Measurements from ENCODE around the gene ARHGEF28. TPM values are rescaled to one million over a fixed set of nuclear protein-coding genes. Genes with fewer than 3 reads are reported as not detected.

The ARHGEF28 gene
- total and polyA plus RNA-seq, 2 of the 13 experiments (the other 11 are each of a cell fraction or from before 2014, with no cell fraction given) = 17.4 to 34.1 TPM

- WGBS (ENCODE audit: low lambda C conversion rate) = 14% methylated on average over 6 of the region's 6 CpGs
- intact Hi-C loops (cut with micrococcal nuclease; ENCODE audit: unreplicated experiment) = loop anchor here (1.0 to 5.0 kb wide), 3 partner anchors 29 to 67 kb away; no protein-coding TSS in a partner anchor
Observed at GRCh38 chr5:73624888-73625287, 1.1 kb upstream of the ARHGEF28 start.

DNA sequence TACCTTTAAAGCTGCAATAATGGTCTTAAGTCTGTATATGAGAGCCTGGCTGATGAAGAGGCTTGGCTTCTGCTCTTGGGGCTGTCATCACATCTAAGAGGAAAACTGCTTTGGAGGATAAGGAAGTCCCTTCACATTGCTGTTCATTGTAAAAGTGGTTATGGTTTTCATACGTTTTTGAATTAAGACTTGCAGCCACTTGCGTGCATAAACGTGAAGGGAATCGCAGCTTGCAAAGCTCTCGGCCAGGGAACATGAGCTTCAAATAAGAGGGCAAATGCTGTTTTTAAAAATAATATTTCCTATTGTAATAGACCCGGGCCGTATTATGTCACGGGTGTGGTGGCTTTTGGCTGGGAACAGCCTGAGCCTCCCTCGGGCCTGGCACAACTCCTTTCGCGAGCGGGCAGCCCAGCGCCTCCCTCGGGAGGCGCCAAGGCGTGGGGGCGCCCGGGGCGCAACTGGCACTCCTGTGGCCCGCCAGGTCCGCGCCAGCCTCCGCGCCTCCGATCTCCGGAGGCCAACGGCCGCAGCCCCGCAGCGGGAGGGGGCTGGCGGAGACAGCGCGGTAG lies 538 bp upstream of the ARHGEF28 start:
- H2AFZ ChIP-seq (ENCODE audit: low read length) = no peak overlapping the region
- peaks cover 4% of the 10 kb centered on the region for H4K20me1 ChIP-seq (ENCODE audit: insufficient read depth, low read length)
- peak overlapping the region; percentile 76 for H3K27ac ChIP-seq (ENCODE audit: extremely low read length, insufficient read depth, low read length)
- peak overlapping the region; percentile 99 for H3K4me2 ChIP-seq (ENCODE audit: low read depth, low read length)
- intact Hi-C loops (cut with micrococcal nuclease; ENCODE audit: unreplicated experiment) = loop anchor here (5.0 kb wide), 2 partner anchors 37 to 67 kb away; no protein-coding TSS in a partner anchor
- H3K4me1 ChIP-seq (ENCODE audit: insufficient read depth, low read length) = peaks cover 70% of the 10 kb centered on the region
- no peaks in the 10 kb centered on the region; a peak in 1 of 5 replicates for H3K27me3 ChIP-seq (ENCODE audit: control insufficient read depth in 1 of 2, insufficient read depth in 2 of 2, low read length in 2 of 2)
- WGBS (ENCODE audit: low lambda C conversion rate) = 0% methylated on average over 17 of the region's 33 CpGs
- in situ Hi-C loops (cut with HindIII; ENCODE audit: extremely low pct_ligation_motif_present, low pct_unique_long_range_greater_than_20kb) = no loop called here
- H3K79me2 ChIP-seq (ENCODE audit: insufficient read depth, low read length) = peaks cover 40% of the 10 kb centered on the region
- H3K4me3 ChIP-seq (replicated peaks in 1 of 3; ENCODE audit: insufficient read depth in 1 of 3, low read depth in 2 of 3, low read length in 3 of 3) = peak overlapping the region; percentile 65 to 80 (median 79)
- POLR2A ChIA-PET = interaction anchor here (0.6 to 4.3 kb wide), 23 partner anchors 10 to 197 kb away, joined by 3 to 30 read pairs (median 6); partner anchors contain the start of gene BTF3
- peak overlapping the region; percentile 79 for H3K9ac ChIP-seq (ENCODE audit: insufficient read depth, low read depth, low read length)
- ATAC-seq = no peak; the same call in 2 of the 3 replicates
- H3K36me3 ChIP-seq (replicated peaks in 1 of 2; ENCODE audit: control insufficient read depth in 1 of 2, insufficient read depth in 2 of 2, low read length in 2 of 2) = no peaks in the 10 kb centered on the region
- no peak for DNase-seq (ENCODE audit: low spot score)
- no peak for FAIRE-seq
- H3K9me3 ChIP-seq (ENCODE audit: low read length) = no peaks in the 10 kb centered on the region
- TSS peak; percentile 83 for BruUV-seq (replicated peaks)
- CTCF ChIA-PET (ENCODE audit: low intra/inter-chr PET ratio, low total read pairs) = no interaction called here
- TF ChIP-seq IRF2 (CRISPR knock-in tag; IDR thresholded peaks at IDR 0.05) = no peak
- TF ChIP-seq YEATS2 (CRISPR knock-in tag; IDR thresholded peaks at IDR 0.05; ENCODE audit: borderline replicate concordance) = 0 out of 2 replicates have a peak, but pooled peaks have one; percentile 4
- TF ChIP-seq MXI1 (IDR thresholded peaks at IDR 0.05; ENCODE audit: borderline replicate concordance, low read depth, low read length) = peak; percentile 0; the same call in 1 of the 3 replicates
- TF ChIP-seq NR1H2 (CRISPR knock-in tag; IDR thresholded peaks at IDR 0.05; ENCODE audit: borderline replicate concordance, low read depth) = 0 out of 2 replicates have a peak, but pooled peaks have one; percentile 21
- no peak for TF ChIP-seq IRF9 (CRISPR knock-in tag; IDR thresholded peaks at IDR 0.05; ENCODE audit: borderline replicate concordance)
- TF ChIP-seq SOX13 (IDR thresholded peaks at IDR 0.05) = no peak
- peak in 1 of 2 experiments; percentile 3; a peak in 1 of 4 replicates for TF ChIP-seq SOX13 (CRISPR knock-in tag; conservative IDR thresholded peaks at IDR 0.05 in 1 of 2, IDR thresholded peaks at IDR 0.05 in 1 of 2)

More at GRCh38 chr5:73624888-73625287, 1.1 kb upstream of the ARHGEF28 start:
- DNase-seq (ENCODE audit: low spot score) = no peak
- ATAC-seq = no peak
- Histone ChIP-seq H3K9ac (ENCODE audit: insufficient read depth, low read depth, low read length) (peak overlapping the region; percentile 79), H3K4me1 (ENCODE audit: insufficient read depth, low read length) (peaks cover 64% of the 10 kb centered on the region), H3K4me3 (replicated peaks in 1 of 3; ENCODE audit: insufficient read depth in 1 of 3, low read depth in 2 of 3, low read length in 3 of 3) (peak overlapping the region; percentile 65 to 80 (median 79)), H3K36me3 (replicated peaks in 1 of 2; ENCODE audit: control insufficient read depth in 1 of 2, insufficient read depth in 2 of 2, low read length in 2 of 2) (no peaks in the 10 kb centered on the region), H3K27ac (ENCODE audit: extremely low read length, insufficient read depth, low read length) (peak overlapping the region; percentile 76), H3K9me3 (ENCODE audit: low read length) (no peaks in the 10 kb centered on the region), H3K27me3 (ENCODE audit: control insufficient read depth in 1 of 2, insufficient read depth in 2 of 2, low read length in 2 of 2) (no peaks in the 10 kb centered on the region; a peak in 1 of 5 replicates), H2AFZ (ENCODE audit: low read length) (no peak overlapping the region), H4K20me1 (ENCODE audit: insufficient read depth, low read length) (peaks cover 4% of the 10 kb centered on the region), H3K4me2 (ENCODE audit: low read depth, low read length) (peak overlapping the region; percentile 99), H3K79me2 (ENCODE audit: insufficient read depth, low read length) (peaks cover 34% of the 10 kb centered on the region)
- ChIA-PET POLR2A (interaction anchor here (0.6 to 4.3 kb wide), 27 partner anchors 8 to 1887 kb away, joined by 3 to 30 read pairs (median 6); partner anchors contain the start of gene BTF3), CTCF (ENCODE audit: low intra/inter-chr PET ratio, low total read pairs) (no interaction called here)
- in situ Hi-C loops (cut with HindIII; ENCODE audit: extremely low pct_ligation_motif_present, low pct_unique_long_range_greater_than_20kb) = no loop called here
- TF ChIP-seq NRL (CRISPR knock-in tag; IDR thresholded peaks at IDR 0.05; ENCODE audit: borderline replicate concordance) (no peak), MYC (CRISPR knock-in tag; IDR thresholded peaks at IDR 0.05; ENCODE audit: borderline replicate concordance) (peak; percentile 19; the same call in 1 of the 2 replicates), SALL1 (CRISPR knock-in tag; IDR thresholded peaks at IDR 0.05) (0 out of 2 replicates have a peak, but pooled peaks have one; percentile 22), PHF8 (CRISPR knock-in tag; IDR thresholded peaks at IDR 0.05) (peak; percentile 9), ZNF644 (CRISPR knock-in tag; IDR thresholded peaks at IDR 0.05; ENCODE audit: low read depth) (no peak), CAMTA2 (CRISPR knock-in tag; IDR thresholded peaks at IDR 0.05; ENCODE audit: borderline replicate concordance) (no peak)
- TF ChIP-seq, protein P1, sequence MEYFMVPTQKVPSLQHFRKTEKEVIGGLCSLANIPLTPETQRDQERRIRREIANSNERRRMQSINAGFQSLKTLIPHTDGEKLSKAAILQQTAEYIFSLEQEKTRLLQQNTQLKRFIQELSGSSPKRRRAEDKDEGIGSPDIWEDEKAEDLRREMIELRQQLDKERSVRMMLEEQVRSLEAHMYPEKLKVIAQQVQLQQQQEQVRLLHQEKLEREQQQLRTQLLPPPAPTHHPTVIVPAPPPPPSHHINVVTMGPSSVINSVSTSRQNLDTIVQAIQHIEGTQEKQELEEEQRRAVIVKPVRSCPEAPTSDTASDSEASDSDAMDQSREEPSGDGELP (IDR thresholded peaks at IDR 0.05; ENCODE audit: borderline replicate concordance, low read depth) = peak; percentile 35; the same call in 1 of the 2 replicates
- BruUV-seq (replicated peaks) = no TSS peak
- no peak for FAIRE-seq
